RPMI7951 (cell line): ENCODE measurements around the gene MXD3. TPM values are rescaled to one million over a fixed set of nuclear protein-coding genes. Genes with fewer than 3 reads are reported as not detected.
A peak's percentile ranks its signal among the peaks of the same experiment; 100 is the strongest.
"Not testable (repeated sequence)": the region's sequence is repeated elsewhere in the genome, so short reads cannot be mapped to it uniquely, and the experiment has no call there.

Source experiments
- DNase-seq: peaks from one replicate; pipeline ENCODE4 v3.0.0-alpha.2; 2012; ENCODE audit warnings: low read depth
- total RNA-seq: library from RNA; depleted of rRNA; stranded (reverse); fragments of >200 nt; shearing (Covaris generic); gene quantifications from 2 replicates; pipeline ENCODE4 v1.2.3, GENCODE V29; 2014; rRNA removed

Gene MXD3, protein sequence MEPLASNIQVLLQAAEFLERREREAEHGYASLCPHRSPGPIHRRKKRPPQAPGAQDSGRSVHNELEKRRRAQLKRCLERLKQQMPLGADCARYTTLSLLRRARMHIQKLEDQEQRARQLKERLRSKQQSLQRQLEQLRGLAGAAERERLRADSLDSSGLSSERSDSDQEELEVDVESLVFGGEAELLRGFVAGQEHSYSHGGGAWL
- total RNA-seq: 50.6 and 72.9 TPM in 2 replicates

GRCh38 chr5:177311723-177312648 is at the start of gene MXD3:
Gene MXD3, minus strand, starts transcription at chr5:177311898. Its CDS starts 68 bp downstream, at chr5:177311830.
- DNase-seq: peak; percentile 95

GRCh38 chr5:177360740-177361139 is 49.0 kb upstream of the MXD3 start:
- DNase-seq: not testable (repeated sequence)

- DNase-seq: no peak
Measured at GRCh38 chr5:177359860-177360259, 48.2 kb upstream of the MXD3 start.

DNA sequence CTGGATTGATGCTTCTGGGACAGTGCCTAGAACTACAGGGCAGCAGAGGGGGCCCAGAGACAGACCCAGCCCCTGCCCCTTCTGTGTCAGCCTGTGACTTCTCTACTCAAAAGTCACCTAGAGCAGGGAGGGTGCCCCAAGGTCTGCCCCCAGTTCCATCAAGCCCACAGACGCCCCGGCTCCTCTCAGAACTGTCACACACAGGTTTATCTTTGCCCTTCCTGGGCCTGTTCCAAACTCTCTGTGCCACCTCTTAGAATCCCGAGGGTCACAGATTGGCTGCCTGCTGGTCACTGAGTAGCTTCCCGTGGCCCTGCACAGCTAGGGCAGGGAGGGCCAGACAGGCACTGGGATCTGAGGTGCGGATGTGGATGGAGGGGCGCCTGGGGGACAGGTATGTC is 47.8 kb upstream of the MXD3 start:
- DNase-seq: no peak

- no peak for DNase-seq
Measured at GRCh38 chr5:177358370-177358819, 46.7 kb upstream of the MXD3 start.

DNA sequence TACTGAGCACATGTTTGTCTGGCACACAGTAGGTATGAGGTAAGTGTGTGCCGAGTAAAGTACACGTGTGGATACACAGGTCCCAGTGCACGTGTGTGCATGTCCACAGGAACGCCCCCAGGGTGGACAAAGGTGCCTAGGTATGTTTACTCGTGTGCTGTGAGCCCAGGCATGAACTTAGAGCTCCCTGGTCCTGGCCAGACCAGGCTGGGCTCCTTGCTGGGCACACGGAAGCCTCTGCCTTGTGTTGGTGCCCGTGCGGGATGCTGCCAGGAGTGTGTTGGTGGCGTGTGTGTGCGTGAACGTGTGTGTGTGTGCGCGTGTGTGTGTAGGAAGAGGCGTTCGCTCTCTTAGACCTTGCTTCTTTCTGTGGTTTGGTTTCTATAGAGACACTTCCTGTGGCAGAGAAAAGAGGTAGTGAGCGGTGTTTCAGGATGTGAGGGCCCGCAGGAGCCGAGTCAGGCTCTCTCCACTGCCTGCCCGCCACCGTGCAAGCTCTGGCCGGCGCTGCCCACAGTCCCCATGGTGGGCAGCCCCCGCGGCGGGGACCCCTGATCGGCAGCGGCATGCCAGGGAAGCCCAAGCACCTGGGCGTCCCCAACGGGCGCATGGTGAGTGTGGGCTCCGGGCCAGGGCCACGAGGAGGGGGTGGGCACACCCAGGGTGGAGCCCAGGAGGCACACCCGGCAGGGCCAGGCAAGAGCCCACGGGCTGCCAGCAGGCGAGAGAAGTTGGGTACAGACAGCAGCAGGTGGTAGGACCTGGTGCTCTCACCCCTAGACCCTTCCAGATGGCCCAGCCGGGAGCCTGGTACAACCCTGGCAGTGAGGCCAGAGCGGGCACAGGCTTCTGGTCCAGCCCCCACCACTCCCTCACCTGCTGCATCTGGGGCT is 46.0 kb upstream of the MXD3 start, which contains the start of gene RGS14:
RGS14 (plus strand) TSS at position 466 of the 893 bp plus-strand sequence; CDS start at position 567, 101 bp downstream.
- peak; percentile 78 for DNase-seq

GRCh38 chr5:177357146-177357458 is 45.4 kb upstream of the MXD3 start:
- DNase-seq: no peak

GRCh38 chr5:177356746-177357145 is 45.0 kb upstream of the MXD3 start:
- no peak for DNase-seq

GRCh38 chr5:177355868-177356168 is 44.1 kb upstream of the MXD3 start:
- DNase-seq: no peak

DNA sequence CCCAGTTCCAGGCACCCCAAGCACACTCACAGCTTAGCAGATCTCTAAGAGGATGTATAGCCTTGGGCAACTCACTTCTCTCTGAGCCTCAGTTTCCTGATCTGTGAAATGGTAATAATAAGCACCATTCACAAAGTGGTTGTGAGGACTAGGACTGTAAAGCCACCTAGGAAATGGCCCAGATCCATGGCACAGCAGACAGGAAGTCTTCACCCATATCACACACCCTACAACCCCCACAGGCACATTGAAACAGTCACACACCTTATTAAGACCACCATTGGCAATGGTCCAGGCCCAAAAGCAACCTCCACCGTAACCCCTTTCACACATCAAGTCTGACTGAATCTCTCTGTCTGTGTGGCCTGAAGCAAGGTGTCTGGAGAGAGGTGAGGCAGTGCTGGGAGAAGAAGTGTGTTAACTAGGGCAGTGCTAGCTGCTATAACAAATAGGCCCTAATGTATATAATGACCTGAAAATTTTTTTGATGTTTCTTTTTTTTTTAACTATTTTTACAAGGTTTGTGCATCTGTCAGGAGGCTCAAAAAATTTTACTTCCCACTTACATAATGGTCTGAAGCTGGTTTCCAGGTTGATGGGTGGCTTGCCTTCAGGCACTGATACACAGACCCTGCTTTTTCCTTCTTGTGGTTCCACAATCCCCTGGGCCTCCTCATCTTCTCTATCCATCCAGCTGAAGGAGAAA is 43.6 kb upstream of the MXD3 start:
- no peak for DNase-seq

DNA sequence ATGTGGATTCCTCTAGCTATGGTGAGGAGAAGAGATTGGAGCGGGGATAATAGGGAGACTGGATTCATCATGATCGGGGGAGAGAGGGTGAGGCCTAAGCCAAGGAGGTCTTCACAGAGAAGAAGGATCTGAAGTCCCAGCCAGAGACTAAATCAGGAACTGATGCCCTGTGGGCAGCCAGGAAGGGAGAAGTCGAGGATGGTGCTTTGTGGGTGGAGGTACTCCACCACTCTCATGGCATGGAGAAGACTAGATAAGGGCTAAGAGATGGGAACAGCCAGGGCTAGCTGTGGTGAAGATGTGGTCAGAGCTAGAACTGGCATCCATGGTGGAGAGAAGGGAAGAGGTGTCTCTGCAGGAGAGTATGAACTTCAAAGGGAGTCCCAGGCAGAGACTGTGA is 43.0 kb upstream of the MXD3 start:
- DNase-seq: no peak

DNA sequence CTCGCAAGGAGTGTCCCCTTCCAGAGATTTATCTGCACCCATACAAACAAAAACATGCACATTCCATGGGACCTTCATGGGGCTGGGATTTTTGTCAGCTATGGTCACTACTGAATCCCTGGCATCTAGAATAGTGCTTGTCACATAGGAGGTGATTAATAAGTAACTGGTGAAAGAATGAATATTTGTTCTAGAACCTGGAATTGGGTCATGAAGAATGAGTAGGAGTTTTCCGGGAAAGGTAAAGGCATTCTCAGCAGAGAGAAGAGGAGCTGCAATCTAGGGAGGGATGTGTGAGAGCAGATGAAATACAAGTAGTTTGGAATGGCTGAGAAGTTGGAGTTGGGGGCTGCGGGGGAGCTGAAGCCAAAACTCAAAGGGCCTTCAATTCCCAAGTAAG is 42.6 kb upstream of the MXD3 start:
- no peak for DNase-seq

DNA sequence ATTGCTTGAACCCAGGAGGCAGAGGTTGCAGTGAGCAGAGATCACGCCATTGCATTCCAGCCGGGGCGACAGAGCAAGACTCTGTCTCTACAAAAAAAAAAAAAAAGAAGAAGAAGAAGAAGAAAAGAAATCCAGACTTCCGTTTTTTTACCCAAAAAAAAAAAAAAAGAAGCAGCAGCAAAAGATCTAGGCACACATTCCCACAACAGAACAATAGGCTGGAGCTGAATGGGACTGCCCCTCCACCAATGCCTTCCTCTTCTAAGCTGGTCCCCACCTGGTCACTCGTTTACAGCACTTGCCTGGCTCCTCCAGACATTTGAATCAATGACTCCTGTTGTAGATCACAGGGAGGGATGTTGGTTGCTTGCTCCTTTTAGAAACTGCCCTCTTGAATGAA is 41.4 kb upstream of the MXD3 start:
- no peak for DNase-seq

DNA sequence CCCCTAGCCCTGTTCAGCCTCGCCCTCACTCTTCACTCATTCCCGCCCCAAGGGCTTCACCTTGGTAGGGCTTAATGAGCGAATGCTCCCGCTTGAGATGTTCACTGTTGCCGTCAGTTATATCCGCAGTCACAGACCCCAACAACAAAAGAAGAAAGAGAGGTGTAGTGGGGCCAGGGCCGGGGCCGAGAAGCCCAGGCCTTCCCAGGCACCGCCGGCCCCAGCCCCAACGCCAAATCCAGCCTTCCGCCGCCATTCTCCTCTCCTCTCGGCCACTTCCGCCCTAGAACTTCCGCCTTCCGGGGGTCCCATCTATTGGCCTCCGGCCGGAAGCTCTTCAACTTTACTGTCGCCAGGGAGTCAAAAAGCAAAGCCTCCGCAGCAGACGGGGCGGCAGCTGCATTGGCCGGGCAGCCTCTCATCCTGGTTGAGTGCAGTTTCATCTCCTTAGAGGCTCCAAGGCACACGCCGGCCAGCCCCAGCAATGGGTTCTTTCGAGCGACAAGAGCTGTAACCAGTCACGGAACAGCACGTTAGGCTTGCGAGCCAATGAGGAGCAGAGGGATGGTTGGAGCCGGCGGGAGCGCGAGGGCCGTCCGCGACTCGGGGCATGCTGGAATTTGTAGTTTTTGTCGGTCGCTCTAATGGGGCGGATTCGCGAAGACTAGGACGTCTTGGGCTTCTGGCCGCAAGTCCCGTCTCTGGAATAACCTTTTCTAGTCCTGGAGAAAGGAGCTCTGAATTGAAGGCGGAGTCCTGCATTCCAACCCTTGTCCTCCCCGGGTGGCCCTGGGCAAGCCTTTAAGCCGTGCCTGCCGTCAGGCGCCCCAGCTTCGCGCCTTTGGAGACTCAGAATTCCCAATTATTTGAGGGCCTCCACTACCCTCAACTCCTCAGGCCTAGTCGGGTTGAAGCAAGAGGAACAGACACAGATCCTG is 40.0 kb upstream of the MXD3 start, which contains the start of gene LMAN2:
LMAN2 (minus strand) TSS at position 277 of the 938 bp plus-strand sequence; CDS start at position 256, 21 bp downstream.
- peak; percentile 94 for DNase-seq

GRCh38 chr5:177350776-177351391 is 39.2 kb upstream of the MXD3 start:
- no peak for DNase-seq

GRCh38 chr5:177349762-177350161 is 38.1 kb upstream of the MXD3 start:
- DNase-seq: no peak

- no peak for DNase-seq
Measured at GRCh38 chr5:177349362-177349647, 37.6 kb upstream of the MXD3 start.

DNA sequence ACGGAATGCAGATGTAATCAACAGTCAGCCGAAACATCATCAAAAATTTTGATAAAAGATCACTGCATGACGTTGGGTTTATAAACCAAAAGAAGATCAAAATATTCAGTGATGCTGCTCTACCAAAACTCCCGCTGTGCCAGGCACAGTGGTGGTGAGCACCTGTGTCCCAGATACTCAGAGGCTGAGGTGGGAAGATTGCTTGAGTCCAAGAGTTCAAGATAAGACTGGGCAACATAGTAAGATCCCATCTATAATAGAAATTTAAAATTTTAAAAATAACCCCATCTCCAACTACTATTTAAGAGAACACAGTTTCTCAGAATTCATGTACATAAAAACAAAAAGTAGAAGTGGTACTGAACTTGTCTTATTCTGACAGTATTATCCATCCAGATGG is 36.0 kb upstream of the MXD3 start:
- DNase-seq: no peak

DNA sequence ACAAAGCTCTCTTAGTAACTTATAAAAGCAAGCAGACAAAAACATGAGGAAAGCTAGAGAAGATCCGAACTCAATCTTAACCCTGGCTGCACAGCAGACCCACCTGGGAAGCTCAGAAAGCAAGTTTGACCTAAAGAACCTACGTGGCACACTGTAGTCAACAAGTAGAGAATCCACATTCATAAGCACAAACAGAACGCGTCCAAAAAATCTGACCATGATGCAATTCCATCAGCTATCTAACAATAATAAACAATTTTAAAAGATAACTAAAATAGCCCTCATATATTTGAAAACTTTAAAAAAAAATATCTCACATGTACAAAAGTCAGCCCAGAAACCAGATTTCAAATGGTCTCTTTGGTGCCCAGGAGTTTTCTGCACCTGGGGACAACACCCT is 35.1 kb upstream of the MXD3 start:
- DNase-seq: no peak

DNA sequence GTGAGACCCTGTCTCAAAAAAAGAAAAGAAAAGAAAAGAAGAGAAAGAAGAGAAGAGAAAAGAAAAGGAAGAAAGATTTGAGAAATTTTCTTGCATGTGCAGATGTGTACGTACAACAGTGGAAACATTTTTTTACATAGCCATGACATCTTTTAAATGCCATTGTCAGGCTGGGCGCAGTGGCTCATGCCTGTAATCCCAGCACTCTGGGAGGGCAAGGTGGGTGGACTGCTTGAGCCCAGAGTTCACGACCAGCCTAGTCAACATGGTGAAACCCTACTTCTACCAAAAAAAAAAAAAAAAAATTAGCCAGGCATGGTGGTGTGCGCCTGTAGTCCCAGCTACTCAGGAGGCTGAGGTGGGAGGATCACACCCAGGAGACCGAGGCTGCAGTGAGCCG is 33.2 kb upstream of the MXD3 start:
- no peak for DNase-seq
